Gastrocnemius medialis (tissue), 4 donors: ENCODE results near the gene PHC3.

ENCODE experiments used
- CTCF ChIP-seq, 5 experiments: fragments of 450-650 bp in 3 of 5; fragments of 200-600 bp in 2 of 5; sonication (generic) in 2 of 5; IDR thresholded peaks in 4 of 5; conservative IDR thresholded peaks in 1 of 5; 1 replicate in 4 of 5; 2 replicates in 1 of 5; pipeline ENCODE4 v1.5.1; 2016 to 2019; ENCODE audit warnings: antibody characterized with exemption in 5 of 5, mild to moderate bottlenecking in 3 of 5, moderate library complexity in 3 of 5
- POLR2A ChIP-seq, 2 donors: fragments of 450-650 bp; IDR thresholded peaks; one replicate each; pipeline ENCODE4 v1.6.1; 2017; ENCODE audit warnings: antibody characterized with exemption in 2 of 2, mild to moderate bottlenecking in 2 of 2, moderate library complexity in 2 of 2

GRCh38 chr3:170058127-170058526, 123.4 kb downstream of the PHC3 start:
- TF ChIP-seq CTCF (IDR thresholded peaks at IDR 0.05 in 4 of 5, conservative IDR thresholded peaks at IDR 0.05 in 1 of 5), result no peak
- TF ChIP-seq POLR2A (IDR thresholded peaks at IDR 0.05), result no peak
